Lower leg skin (tissue), 3 donors: ENCODE measurements around the gene CA6.

Experiments
- POLR2A ChIP-seq, 2 donors: fragments of 450-650 bp; IDR thresholded peaks; one replicate each; pipeline ENCODE4 v1.6.1; 2016 to 2017; ENCODE audit warnings: antibody characterized with exemption in 2 of 2, mild to moderate bottlenecking in 1 of 2, moderate library complexity in 1 of 2
- TF ChIP-seq, protein P1 (sequence below), 3 donors: fragments of 450-650 bp; IDR thresholded peaks; one replicate each; pipeline ENCODE4 v1.5.1; 2016; ENCODE audit warnings: antibody characterized with exemption in 3 of 3, mild to moderate bottlenecking in 3 of 3, moderate library complexity in 2 of 3

GRCh38 chr1:9010781-9011323 lies 65.2 kb downstream of the CA6 start:
- TF ChIP-seq, protein P1, sequence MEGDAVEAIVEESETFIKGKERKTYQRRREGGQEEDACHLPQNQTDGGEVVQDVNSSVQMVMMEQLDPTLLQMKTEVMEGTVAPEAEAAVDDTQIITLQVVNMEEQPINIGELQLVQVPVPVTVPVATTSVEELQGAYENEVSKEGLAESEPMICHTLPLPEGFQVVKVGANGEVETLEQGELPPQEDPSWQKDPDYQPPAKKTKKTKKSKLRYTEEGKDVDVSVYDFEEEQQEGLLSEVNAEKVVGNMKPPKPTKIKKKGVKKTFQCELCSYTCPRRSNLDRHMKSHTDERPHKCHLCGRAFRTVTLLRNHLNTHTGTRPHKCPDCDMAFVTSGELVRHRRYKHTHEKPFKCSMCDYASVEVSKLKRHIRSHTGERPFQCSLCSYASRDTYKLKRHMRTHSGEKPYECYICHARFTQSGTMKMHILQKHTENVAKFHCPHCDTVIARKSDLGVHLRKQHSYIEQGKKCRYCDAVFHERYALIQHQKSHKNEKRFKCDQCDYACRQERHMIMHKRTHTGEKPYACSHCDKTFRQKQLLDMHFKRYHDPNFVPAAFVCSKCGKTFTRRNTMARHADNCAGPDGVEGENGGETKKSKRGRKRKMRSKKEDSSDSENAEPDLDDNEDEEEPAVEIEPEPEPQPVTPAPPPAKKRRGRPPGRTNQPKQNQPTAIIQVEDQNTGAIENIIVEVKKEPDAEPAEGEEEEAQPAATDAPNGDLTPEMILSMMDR (IDR thresholded peaks at IDR 0.05): no peak
- no peak for TF ChIP-seq POLR2A (IDR thresholded peaks at IDR 0.05)
